HG03432 (cell line): Measurements from ENCODE around the gene CBX1.

Experiments used
- ATAC-seq: cut with Tn5 transposase; IDR thresholded peaks from one replicate; pipeline ENCODE4 v1.9.1; 2021; ENCODE audit warnings: mild to moderate bottlenecking, moderate library complexity; ENCODE audit not compliant: unreplicated experiment

Gene CBX1

DNA sequence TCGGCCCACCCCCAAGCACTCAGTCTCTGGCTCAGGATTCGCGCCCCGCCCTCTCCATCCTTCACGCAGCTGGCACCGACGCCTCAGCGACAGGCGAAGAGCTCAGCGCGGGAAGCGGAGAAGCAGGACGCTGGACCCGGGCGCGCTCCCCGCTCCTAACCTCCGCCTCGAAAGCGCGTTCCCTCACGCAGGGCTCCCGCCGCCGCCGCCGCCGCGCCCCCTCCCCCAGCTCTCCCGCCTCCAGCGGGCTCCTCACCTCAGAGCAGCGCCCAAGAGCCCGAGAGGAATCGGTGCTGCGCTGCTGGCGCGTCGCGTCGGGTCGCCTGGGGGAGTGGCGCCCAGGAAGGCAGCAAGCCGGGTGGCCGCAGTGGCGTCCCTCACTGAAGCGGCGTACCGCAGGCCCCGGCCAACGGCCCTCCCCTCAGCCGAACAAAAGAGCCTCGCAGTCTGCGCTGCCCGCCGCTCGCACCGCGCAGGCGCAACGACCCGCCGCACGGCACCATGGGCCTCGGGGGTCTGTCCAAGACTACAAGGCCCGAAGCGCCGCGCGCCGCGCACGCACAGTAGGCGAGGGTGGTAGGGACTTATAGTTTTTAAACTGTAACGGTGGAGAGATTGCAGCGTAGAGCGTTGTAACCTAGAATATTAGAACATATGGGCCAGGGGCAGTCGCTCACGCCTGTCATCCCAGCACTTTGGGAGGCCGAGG, at the start of gene CBX1:
Gene CBX1, minus strand, starts transcription at position 467 of the 709 bp plus-strand sequence. CDS start 24,474 bp downstream, outside the sequence.
- peak; percentile 92 for ATAC-seq

GRCh38 chr17:48150597-48151001, 49.3 kb upstream of the CBX1 start:
- ATAC-seq = no peak

DNA sequence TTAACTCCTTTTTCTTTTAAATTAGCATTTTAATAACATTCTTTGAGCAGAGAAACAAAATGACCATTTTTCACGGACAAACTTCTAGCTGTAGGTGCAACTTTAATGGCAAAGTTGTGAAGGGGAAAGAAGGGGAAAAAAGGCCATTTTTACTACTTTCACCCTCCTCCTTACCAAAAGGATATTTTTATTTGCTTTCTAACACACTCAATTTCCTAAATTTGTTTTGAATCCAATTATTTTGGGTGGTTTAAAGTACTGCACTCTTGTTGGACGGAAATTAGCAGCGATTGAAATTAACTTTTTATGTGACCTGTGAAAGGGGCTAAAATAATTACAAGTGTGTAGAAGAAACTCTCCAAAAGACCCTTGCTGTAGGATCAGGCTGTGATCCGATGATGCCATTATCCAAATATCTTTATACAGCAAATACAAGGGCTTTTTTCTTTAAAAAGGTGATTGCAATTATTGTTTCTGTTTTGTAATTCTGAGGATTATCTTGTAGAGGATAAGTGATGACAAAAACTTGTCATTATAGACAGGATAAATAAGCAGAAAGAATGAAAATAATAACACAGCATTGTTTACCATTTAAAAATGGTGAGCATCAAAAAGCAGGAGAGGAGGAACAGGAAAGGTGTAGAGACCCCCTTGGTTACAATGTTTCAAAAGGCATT, 48.6 kb upstream of the CBX1 start:
- no peak for ATAC-seq

GRCh38 chr17:48148854-48149786, 47.8 kb upstream of the CBX1 start:
- no peak for ATAC-seq

DNA sequence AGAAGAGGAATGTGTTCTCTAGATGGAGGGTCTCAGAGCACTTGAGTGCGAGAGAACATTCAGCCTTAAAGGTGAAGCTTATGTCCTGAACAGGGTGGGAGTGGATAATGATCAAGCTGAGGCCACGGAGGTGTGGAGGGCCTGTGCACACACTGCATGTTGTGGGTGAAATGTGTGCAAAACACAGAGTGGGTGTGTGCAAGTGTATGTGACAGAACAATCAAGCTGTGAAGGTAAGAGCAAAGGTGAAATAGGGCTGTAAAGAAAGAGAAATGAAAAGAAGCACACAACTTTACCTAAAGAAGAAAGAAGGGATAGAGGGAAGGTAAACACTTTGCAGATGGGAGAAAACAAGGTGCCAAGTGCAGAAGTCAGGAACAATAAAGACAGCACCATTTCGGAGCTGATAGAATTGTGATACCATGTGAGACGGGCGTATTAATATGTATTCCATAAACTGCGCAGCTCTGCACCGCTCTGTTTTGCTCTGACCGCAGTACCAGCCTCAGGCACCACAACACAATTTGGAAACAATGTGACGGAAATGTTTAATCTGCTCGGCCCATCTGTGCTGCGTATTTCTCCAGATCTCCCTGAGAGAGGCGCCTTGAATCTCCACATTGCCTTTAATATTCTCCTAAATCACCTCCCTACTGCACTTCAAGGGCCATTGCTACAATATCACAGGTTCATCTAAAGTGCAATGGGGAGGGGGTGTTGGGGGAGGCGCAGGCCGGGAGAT, 46.9 kb upstream of the CBX1 start:
- ATAC-seq = no peak

DNA sequence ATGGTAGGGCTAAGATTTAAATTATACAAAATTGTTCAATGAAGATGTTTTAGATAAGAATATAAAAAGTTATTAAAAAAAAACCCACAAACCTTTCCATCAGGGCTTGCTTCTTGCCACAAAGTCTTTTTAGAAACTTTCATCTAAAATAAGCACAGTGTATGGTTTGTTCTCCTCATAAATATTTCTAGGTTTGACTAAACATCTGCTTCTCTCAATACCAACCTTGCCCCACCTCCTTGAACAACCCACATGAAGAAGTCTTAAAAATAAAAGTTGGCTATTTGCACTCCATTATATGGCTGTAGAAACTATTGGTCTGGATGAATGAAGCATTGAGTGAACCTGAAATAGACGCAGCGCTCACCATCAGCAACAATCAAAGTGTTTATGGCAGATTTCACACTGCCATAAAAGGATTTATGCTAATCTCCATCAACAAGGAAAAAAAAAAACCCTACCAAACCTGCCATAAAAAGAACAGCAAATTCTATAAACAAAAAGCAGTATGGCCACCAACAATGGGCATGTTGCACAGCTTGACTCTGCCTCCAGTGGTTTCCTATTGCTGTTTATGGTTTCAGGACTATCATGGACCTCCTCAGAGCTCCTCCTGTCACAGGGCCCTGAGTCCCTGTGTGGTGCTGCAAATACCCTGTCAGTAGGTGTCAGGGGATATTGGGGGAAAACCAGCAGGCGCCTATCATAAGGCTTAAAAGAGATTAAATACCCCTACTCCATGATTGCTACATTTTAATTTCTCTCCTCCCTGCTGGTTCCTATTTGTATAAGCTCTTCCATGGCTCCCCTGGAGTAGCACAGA, 43.9 kb upstream of the CBX1 start:
- no peak for ATAC-seq

DNA sequence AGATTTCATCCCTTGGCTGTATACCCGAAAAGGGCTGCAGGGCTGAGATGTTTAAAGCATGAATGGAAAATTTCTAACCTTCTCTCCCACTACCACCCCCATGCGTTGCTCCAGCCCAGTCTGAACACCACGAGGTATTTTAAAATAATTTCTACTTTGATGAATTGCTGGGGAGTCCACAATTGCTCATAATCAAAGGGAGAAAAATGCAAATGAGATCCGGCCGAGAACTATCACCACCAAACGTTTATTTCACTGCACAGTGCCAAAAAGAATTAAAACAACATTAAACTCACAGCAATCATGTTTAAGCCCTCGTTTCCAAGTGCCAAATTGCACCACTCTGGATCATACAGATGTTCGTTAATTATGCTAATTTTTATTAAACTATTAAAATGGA, 43.0 kb upstream of the CBX1 start:
- no peak for ATAC-seq

DNA sequence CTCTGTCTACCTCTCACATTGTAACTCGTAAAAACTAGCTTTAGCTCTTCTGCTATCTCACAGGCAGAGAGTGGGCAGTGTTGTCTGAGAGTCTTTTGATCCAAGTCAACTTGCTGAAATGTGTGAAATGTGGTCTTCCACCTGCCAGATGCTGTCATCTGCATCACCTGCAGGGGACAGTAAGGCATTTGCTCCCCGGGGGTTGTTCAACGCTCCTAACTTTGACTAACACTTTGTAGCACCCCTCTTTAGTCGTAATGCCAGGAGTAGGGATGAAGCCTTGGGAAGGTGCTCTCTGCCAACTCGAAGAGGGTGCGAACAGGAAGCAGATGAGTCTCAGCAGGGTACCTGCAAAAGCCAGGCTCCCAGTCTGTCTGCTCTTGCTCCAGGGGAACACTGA, 42.4 kb upstream of the CBX1 start:
- no peak for ATAC-seq

DNA sequence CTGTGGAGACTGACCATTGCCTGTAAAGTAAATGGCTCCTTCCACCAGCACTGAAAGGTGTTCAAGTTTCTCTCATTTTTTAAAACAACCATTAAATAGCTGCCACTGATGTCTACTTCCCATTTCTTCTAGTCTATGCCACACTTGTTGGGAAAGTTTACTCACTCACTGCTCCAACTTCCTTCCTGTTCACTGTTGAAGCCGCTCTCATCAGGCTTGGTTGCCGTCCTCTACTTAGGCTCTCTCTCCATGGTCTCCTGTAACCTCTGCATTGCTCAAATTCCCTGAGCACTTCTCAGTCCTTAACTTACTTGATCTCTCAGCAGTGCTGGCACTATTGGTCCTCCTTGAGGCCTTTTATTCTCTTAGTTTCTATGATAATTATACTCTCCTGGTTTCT, 38.7 kb upstream of the CBX1 start:
- ATAC-seq = no peak

DNA sequence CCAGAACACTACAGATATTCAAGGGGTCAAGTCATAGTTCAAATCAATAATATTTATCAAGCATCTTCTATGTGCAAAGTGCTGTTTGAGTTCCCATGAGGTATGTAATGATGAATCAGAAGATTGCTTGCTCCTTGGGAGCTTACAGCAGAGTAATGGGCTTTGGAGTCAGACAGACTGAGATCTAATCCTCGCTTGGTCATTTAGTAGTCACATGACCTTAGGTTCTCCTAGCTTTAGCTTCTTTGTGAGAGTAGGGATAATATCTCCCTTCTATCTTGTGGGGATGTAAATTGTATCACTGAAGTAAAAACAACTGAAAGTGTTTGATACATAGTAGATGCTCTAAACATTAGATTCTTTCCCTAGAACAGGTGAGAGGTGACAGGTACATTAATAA, 36.4 kb upstream of the CBX1 start:
- no peak for ATAC-seq

- no peak for ATAC-seq
Observed at GRCh38 chr17:48134912-48135480, 33.7 kb upstream of the CBX1 start.

DNA sequence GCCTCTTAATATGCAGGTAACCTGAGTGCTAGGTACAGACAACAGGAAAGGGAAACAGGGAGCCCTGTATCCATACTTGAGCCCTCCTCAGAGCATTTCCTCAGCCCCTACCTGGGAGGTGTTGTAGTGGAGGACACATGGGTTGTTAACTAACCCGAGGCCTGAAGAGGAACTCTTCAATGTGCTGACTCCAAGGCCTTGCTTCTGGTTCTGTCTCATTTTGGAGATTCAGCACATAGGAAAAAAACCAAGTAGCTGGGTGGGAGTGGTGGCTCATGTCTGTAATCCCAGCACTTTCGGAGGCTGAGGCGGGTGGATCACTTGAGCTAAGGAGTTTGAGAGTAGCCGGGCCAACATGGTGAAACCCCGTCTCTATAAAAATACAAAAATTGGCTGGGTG, 31.1 kb upstream of the CBX1 start:
- no peak for ATAC-seq

DNA sequence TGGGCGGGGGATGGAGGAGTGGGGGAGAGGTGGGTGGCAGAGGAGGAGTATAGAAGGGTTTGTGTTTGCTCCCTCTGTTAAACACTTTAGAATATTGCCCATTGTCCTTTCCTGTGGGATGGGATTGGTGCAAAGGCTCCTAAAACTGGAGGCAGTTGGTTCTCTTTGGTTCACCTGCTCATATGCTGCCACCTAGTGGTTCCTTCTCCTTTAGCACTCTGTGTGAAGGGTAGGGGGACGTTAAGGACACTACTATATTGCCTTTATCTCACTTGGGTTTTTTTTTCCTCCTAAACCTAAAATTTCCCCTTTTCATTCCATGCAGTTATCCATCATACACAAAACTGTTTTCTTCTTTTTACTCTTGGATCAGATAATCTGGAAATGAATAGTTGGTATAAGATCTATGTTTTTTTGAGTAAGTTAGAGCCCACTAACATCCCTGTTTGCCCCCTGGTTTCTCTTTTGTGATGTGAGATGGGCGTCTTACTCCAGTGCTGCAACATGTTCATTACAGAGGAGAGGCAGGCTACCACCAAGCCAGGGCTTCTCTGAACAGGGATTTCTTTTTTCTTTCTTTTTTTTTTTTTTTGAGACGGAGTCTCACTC, 30.0 kb upstream of the CBX1 start:
- ATAC-seq = no peak

DNA sequence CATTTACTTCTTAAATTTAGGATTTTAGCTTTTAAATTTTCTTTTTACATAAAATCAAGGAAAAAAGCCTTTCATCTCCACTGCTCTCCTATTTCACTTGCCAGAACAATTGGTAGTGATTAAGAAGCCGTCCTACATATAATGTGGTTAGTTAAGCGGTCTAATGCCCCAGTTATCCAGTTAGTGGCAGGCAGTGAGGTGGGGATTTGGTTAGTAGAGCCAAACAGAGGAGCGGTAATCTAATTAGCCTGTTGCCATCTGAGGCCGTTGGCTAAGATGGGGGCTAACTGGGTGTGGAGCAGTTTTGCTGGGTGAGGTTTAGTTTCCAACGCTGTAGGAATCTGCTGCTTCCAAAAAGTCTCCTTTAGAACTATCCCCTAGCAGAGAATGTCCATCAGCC, 28.7 kb upstream of the CBX1 start:
- no peak for ATAC-seq

- ATAC-seq = no peak
Observed at GRCh38 chr17:48128400-48128799, 27.1 kb upstream of the CBX1 start.

DNA sequence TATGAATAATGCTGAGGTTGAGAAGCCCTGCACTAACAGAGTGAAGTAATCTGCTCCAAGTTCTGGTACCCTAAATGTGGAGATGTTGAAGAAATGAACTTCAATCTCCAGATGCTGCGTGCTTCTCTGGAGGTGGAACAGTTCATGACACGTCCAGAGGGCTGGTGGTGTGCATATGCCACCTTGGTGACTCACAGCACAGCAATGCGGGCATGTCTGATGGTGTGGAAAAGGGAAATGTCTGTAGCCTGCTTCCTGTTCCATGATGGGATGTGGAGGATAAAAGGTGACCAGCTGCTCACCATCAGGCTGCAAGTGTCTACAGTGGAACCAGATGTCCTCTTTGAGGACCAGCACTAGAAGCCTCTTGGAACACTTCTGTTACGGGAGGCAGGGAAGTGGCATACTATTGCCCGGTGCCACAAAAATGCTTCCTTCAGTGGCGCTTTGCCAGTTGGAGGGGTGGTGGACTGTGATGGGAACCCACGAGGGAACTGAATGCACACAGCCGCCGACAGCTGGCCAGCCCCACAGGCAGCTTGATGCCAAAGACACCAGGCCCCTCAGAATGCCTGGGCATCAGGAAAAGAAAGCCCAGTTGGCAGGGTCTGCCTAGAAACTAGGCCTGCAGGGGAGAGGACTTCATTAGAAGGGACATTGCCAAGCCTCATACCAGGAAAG, 26.2 kb upstream of the CBX1 start:
- no peak for ATAC-seq

GRCh38 chr17:48126532-48126850, 25.2 kb upstream of the CBX1 start:
- no peak for ATAC-seq

GRCh38 chr17:48125829-48126531, 24.7 kb upstream of the CBX1 start:
- no peak for ATAC-seq
